Measurements from ENCODE around the gene PYGO1. TPM values are rescaled to one million over a fixed set of nuclear protein-coding genes. Genes with fewer than 3 reads are reported as not detected.

Gene PYGO1
- polyA plus RNA-seq, 3 donors = not detected

DNA sequence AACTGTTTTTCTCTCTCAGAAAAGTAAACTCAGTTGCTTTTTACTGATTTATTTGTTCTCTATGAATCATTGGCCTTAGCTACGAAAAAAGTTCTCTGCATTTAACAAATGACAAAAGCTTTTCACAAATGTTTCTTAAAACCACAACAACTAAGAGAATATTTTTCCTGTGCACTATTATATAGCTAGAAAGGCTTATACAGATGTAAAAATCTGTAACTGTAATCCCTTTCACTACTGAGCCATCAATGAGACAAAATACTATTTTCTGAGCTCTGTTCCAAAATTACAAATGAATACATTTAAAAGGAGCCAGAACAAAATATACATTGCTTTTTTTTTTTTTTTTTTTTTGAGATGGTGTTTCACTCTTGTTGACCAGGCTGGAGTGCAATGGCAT lies 45.6 kb upstream of the PYGO1 start:
- no peaks in the 10 kb centered on the region for H3K36me3 ChIP-seq (replicated peaks in 1 of 2; ENCODE audit: control insufficient read depth in 1 of 2, insufficient read depth in 2 of 2, low read length in 2 of 2)
- H3K27me3 ChIP-seq (ENCODE audit: control insufficient read depth in 2 of 2, insufficient read depth in 2 of 2, low read length in 2 of 2) = no peaks in the 10 kb centered on the region
- no peaks in the 10 kb centered on the region for H3K4me1 ChIP-seq (ENCODE audit: control insufficient read depth in 1 of 2, insufficient read depth in 2 of 2, low read length in 2 of 2)
- no peak overlapping the region for H2AFZ ChIP-seq (ENCODE audit: insufficient read depth, low read depth, low read length, poor library complexity, severe bottlenecking)
- no peak overlapping the region for H3K27ac ChIP-seq (ENCODE audit: low read depth in 1 of 2, low read length in 2 of 2)
- H4K20me1 ChIP-seq (ENCODE audit: insufficient read depth, low read length) = no peaks in the 10 kb centered on the region
- no peaks in the 10 kb centered on the region for H3K79me2 ChIP-seq (ENCODE audit: insufficient read depth, low read length)
- no peak overlapping the region for H3K4me3 ChIP-seq (replicated peaks in 1 of 3; ENCODE audit: low read depth in 2 of 3, low read length in 3 of 3)
- no peaks in the 10 kb centered on the region for H3K9me3 Mint-ChIP-seq
- peaks cover 3% of the 10 kb centered on the region for H3K4me1 Mint-ChIP-seq
- TF ChIP-seq, protein P1, sequence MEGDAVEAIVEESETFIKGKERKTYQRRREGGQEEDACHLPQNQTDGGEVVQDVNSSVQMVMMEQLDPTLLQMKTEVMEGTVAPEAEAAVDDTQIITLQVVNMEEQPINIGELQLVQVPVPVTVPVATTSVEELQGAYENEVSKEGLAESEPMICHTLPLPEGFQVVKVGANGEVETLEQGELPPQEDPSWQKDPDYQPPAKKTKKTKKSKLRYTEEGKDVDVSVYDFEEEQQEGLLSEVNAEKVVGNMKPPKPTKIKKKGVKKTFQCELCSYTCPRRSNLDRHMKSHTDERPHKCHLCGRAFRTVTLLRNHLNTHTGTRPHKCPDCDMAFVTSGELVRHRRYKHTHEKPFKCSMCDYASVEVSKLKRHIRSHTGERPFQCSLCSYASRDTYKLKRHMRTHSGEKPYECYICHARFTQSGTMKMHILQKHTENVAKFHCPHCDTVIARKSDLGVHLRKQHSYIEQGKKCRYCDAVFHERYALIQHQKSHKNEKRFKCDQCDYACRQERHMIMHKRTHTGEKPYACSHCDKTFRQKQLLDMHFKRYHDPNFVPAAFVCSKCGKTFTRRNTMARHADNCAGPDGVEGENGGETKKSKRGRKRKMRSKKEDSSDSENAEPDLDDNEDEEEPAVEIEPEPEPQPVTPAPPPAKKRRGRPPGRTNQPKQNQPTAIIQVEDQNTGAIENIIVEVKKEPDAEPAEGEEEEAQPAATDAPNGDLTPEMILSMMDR (IDR thresholded peaks at IDR 0.05) = no peak
- intact Hi-C loops (cut with micrococcal nuclease) = no loop called here
- no peak overlapping the region for H3K27ac Mint-ChIP-seq
- H3K4me3 Mint-ChIP-seq = no peak overlapping the region
- H3K9ac ChIP-seq (ENCODE audit: insufficient read depth, low read length, poor library complexity, severe bottlenecking) = no peak overlapping the region
- no peaks in the 10 kb centered on the region for H3K36me3 Mint-ChIP-seq
- no peak for DNase-seq
- no peaks in the 10 kb centered on the region for H3K27me3 Mint-ChIP-seq (ENCODE audit: low read depth in 3 of 3)
- H3K9me3 ChIP-seq (replicated peaks in 1 of 2; ENCODE audit: control insufficient read depth in 1 of 2, insufficient read depth in 1 of 2, low read length in 2 of 2) = no peaks in the 10 kb centered on the region
- H3K4me2 ChIP-seq (replicated peaks; ENCODE audit: extremely low read depth, low read length, poor library complexity, severe bottlenecking) = no peak overlapping the region
- WGBS (ENCODE audit: insufficient coverage) = no CpG with 5 or more reads among the region's 1 CpG

DNA sequence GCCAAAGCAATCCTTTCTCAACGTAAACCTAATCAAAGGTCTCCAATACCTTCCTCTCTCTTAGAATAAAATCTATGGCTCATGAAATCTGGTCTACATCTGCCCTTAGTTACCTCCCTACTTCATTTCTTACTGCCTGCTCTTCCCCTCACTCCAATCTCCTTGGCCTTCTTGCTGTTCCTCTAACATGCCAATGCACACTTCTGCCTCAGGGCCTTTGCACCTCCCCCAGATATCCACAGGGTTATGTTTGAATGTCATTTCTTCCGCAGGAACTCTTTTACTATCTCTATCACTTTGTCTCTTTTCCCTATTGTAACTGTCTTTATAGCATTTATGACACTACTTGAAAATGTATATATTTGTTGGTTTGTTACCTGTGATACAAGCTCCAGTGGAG lies 44.3 kb upstream of the PYGO1 start:
- Mint-ChIP-seq H3K27me3 (ENCODE audit: low read depth in 3 of 3) (no peaks in the 10 kb centered on the region), H3K4me3 (no peak overlapping the region), H3K4me1 (peaks cover 3% of the 10 kb centered on the region), H3K9me3 (no peaks in the 10 kb centered on the region), H3K36me3 (no peaks in the 10 kb centered on the region), H3K27ac (no peak overlapping the region)
- TF ChIP-seq, protein P1 (IDR thresholded peaks at IDR 0.05) = no peak
- Histone ChIP-seq H2AFZ (ENCODE audit: insufficient read depth, low read depth, low read length, poor library complexity, severe bottlenecking) (no peak overlapping the region), H4K20me1 (ENCODE audit: insufficient read depth, low read length) (no peaks in the 10 kb centered on the region), H3K36me3 (replicated peaks in 1 of 2; ENCODE audit: control insufficient read depth in 1 of 2, insufficient read depth in 2 of 2, low read length in 2 of 2) (no peaks in the 10 kb centered on the region), H3K4me1 (ENCODE audit: control insufficient read depth in 1 of 2, insufficient read depth in 2 of 2, low read length in 2 of 2) (no peaks in the 10 kb centered on the region), H3K4me2 (replicated peaks; ENCODE audit: extremely low read depth, low read length, poor library complexity, severe bottlenecking) (no peak overlapping the region), H3K27me3 (ENCODE audit: control insufficient read depth in 2 of 2, insufficient read depth in 2 of 2, low read length in 2 of 2) (no peaks in the 10 kb centered on the region), H3K9me3 (replicated peaks in 1 of 2; ENCODE audit: control insufficient read depth in 1 of 2, insufficient read depth in 1 of 2, low read length in 2 of 2) (no peaks in the 10 kb centered on the region), H3K4me3 (replicated peaks in 1 of 3; ENCODE audit: low read depth in 2 of 3, low read length in 3 of 3) (no peak overlapping the region), H3K9ac (ENCODE audit: insufficient read depth, low read length, poor library complexity, severe bottlenecking) (no peak overlapping the region), H3K27ac (ENCODE audit: low read depth in 1 of 2, low read length in 2 of 2) (no peak overlapping the region), H3K79me2 (ENCODE audit: insufficient read depth, low read length) (no peaks in the 10 kb centered on the region)
- intact Hi-C loops (cut with micrococcal nuclease) = no loop called here
- WGBS (ENCODE audit: insufficient coverage) = 100% methylated on average over 1 of the region's 2 CpGs
- no peak for DNase-seq
